B cell (primary cell): ENCODE results near the gene MCRIP2. TPM values are rescaled to one million over a fixed set of nuclear protein-coding genes. Genes with fewer than 3 reads are reported as not detected.

Source experiments
- ATAC-seq: fragments of 200-7000 bp; cut with Tn5 transposase; one replicate; pipeline ENCODE4 v1.10.0; 2021; ENCODE audit warnings: low read depth, mild to moderate bottlenecking, moderate number of reproducible peaks, moderate library complexity
- CTCF ChIA-PET: fragments of 350-600 bp; sonication (Branson Sonifier 250); formaldehyde crosslinking; loops from one replicate; lab custom pipeline; 2021; ENCODE audit warnings: antibody characterized with exemption, inconsistent platforms; lab: Charles Lee
- POLR2A ChIA-PET: fragments of 350-600 bp; sonication (Branson Sonifier 250); formaldehyde crosslinking; loops from one replicate; lab custom pipeline; 2021; ENCODE audit warnings: antibody characterized with exemption; lab: Charles Lee
- DNase-seq: peaks from one replicate; pipeline ENCODE4 v3.0.0; 2013
- H2AFZ ChIP-seq: 2 replicates; pipeline ENCODE4 v1.6.1; 2012; ENCODE audit warnings: mild to moderate bottlenecking, low read depth, low read length; ENCODE audit not compliant: insufficient read depth, poor library complexity, severe bottlenecking
- H3K27ac ChIP-seq, 2 donors: 1 replicate in 1 of 2; 2 replicates in 1 of 2; pipeline ENCODE4 v1.5.1; 2012 to 2013; ENCODE audit warnings: low read length in 2 of 2, mild to moderate bottlenecking in 2 of 2, moderate library complexity in 1 of 2
- H3K27me3 ChIP-seq, 4 experiments: fragments of 200-600 bp in 1 of 4; sonication (generic) in 1 of 4; replicated peaks in 1 of 4; 1 replicate in 2 of 4; 2 replicates in 2 of 4; pipeline versions ENCODE4 v1.6.1 to v1.7.0; 2013 to 2016; ENCODE audit warnings: low read length in 3 of 4, mild to moderate bottlenecking in 2 of 4, mixed read lengths in 1 of 4, moderate library complexity in 1 of 4; ENCODE audit not compliant: insufficient read depth in 4 of 4, control insufficient read depth in 3 of 4; ENCODE audit errors: control extremely low read depth in 1 of 4
- H3K36me3 ChIP-seq, 2 experiments: replicated peaks in 1 of 2; 1 replicate in 1 of 2; 2 replicates in 1 of 2; pipeline versions ENCODE4 v1.6.1 to v1.7.1; 2013; ENCODE audit warnings: low read length in 1 of 2; ENCODE audit not compliant: insufficient read depth in 2 of 2, control insufficient read depth in 1 of 2; ENCODE audit errors: control extremely low read depth in 1 of 2, extremely low read depth in 1 of 2
- H3K4me1 ChIP-seq, 2 donors: fragments of 200-600 bp in 1 of 2; sonication (generic) in 1 of 2; 1 replicate in 1 of 2; 2 replicates in 1 of 2; pipeline versions ENCODE4 v1.5.1 to v1.6.1; 2013 to 2017; ENCODE audit warnings: low read length in 2 of 2; ENCODE audit not compliant: control insufficient read depth in 2 of 2, insufficient read depth in 2 of 2
- H3K4me2 ChIP-seq: replicated peaks from 2 replicates; pipeline ENCODE3; 2012; ENCODE audit warnings: mild to moderate bottlenecking, low read depth, low read length; ENCODE audit not compliant: poor library complexity, severe bottlenecking
- H3K4me3 ChIP-seq, 5 experiments: fragments of 200-600 bp in 1 of 5; sonication (generic) in 1 of 5; 1 replicate in 3 of 5; 2 replicates in 2 of 5; pipeline versions ENCODE4 v1.5.1 to v1.7.0; 2011 to 2016; ENCODE audit warnings: low read length in 4 of 5, mild to moderate bottlenecking in 4 of 5, low read depth in 2 of 5, control low read depth in 1 of 5, moderate library complexity in 1 of 5; ENCODE audit not compliant: insufficient read depth in 1 of 5; ENCODE audit errors: control extremely low read depth in 1 of 5, extremely low read depth in 1 of 5
- H3K79me2 ChIP-seq: fragments of 200-600 bp; sonication (generic); one replicate; pipeline ENCODE4 v1.6.0; 2016; ENCODE audit warnings: low read length; ENCODE audit not compliant: control insufficient read depth, insufficient read depth
- H3K9ac ChIP-seq: fragments of 200-600 bp; sonication (generic); 2 replicates; pipeline ENCODE4 v1.6.1; 2017; ENCODE audit warnings: mild to moderate bottlenecking, low read length, moderate library complexity
- H3K9me3 ChIP-seq, 3 donors: one replicate each; pipeline versions ENCODE4 v1.6.1 to v1.7.1; 2013; ENCODE audit warnings: low read length in 2 of 3; ENCODE audit not compliant: control insufficient read depth in 2 of 3, insufficient read depth in 1 of 3; ENCODE audit errors: control extremely low read depth in 1 of 3
- H4K20me1 ChIP-seq: 2 replicates; pipeline ENCODE4 v1.6.0; 2012; ENCODE audit warnings: mild to moderate bottlenecking, low read length; ENCODE audit not compliant: insufficient read depth, control insufficient read depth, poor library complexity, severe bottlenecking
- H3K27ac Mint-ChIP-seq: one replicate; pipeline ENCODE4 v1.8.0; 2021; ENCODE audit warnings: mixed read lengths
- H3K27me3 Mint-ChIP-seq: one replicate; pipeline ENCODE4 v1.8.0; 2021; ENCODE audit warnings: mixed read lengths
- H3K4me1 Mint-ChIP-seq: one replicate; pipeline ENCODE4 v1.8.0; 2021; ENCODE audit warnings: mixed read lengths
- H3K4me3 Mint-ChIP-seq: one replicate; pipeline ENCODE4 v1.8.0; 2021; ENCODE audit warnings: mixed read lengths
- H3K9me3 Mint-ChIP-seq: one replicate; pipeline ENCODE4 v1.8.0; 2022; ENCODE audit warnings: mixed read lengths; ENCODE audit not compliant: insufficient read depth
- CTCF ChIP-seq: fragments of 200-600 bp; IDR thresholded peaks from one replicate; pipeline ENCODE4 v1.8.0; 2022; ENCODE audit warnings: antibody characterized with exemption, mild to moderate bottlenecking
- EZH2 ChIP-seq: IDR thresholded peaks from 2 replicates; pipeline ENCODE4 v1.6.1; 2012; ENCODE audit warnings: borderline replicate concordance, low read depth, mild to moderate bottlenecking, moderate library complexity, low read length; ENCODE audit not compliant: insufficient read depth, poor library complexity, severe bottlenecking
- WGBS: methylation state at CpG from one replicate; pipeline ENCODE4 v1.1.5; 2013; ENCODE audit warnings: missing lambda C conversion rate; ENCODE audit not compliant: insufficient coverage; 5-methylcytosine and 5-hydroxymethylcytosine counted together
- intact Hi-C: fragments of 100-400 bp; cut with micrococcal nuclease; formaldehyde crosslinking; loops from one replicate; pipeline ENCODE4 v1.10.0; 2022
- polyA plus RNA-seq: library from polyadenylated mRNA; depleted of rRNA; stranded (reverse); fragments of >200 nt; gene quantifications from 2 replicates; pipeline ENCODE4 v1.2.3, GENCODE V29; 2012
- total RNA-seq, 2 donors: library from RNA; stranded (reverse); fragments of 120-200 nt in 1 of 2; gene quantifications; 1 replicate in 1 of 2; 2 replicates in 1 of 2; pipeline versions ENCODE4 v1.2.3 to v1.2.4, GENCODE V29; 2013 to 2022

Gene MCRIP2
- total and polyA plus RNA-seq, 2 donors (not counting 1 experiment from before 2014, with no cell fraction given), result 29.2 to 46.0 TPM

GRCh38 chr16:634051-634670, 7.5 kb upstream of the MCRIP2 start:
- 96% methylated on average over 20 of the region's 22 CpGs for WGBS
- TF ChIP-seq EZH2, result no peak
- no peak for TF ChIP-seq CTCF
- Histone ChIP-seq H3K9ac (no peak overlapping the region), H2AFZ (no peak overlapping the region), H3K4me2 (no peak overlapping the region), H3K4me3 (no peak overlapping the region), H3K27ac (no peak overlapping the region), H4K20me1 (peaks cover 13% of the 10 kb centered on the region), H3K36me3 (peaks cover 0 to 3% of the 10 kb centered on the region in 2 experiments), H3K9me3 (no peaks in the 10 kb centered on the region), H3K4me1 (peaks cover 10 to 29% of the 10 kb centered on the region in 2 donors), H3K79me2 (peaks cover 10% of the 10 kb centered on the region), H3K27me3 (no peaks in the 10 kb centered on the region)
- no peak for DNase-seq
- ChIA-PET POLR2A (no interaction called here), CTCF (no interaction called here)
- H3K9me3 Mint-ChIP-seq, result no peaks in the 10 kb centered on the region
- no peaks in the 10 kb centered on the region for H3K27me3 Mint-ChIP-seq
- no peak for ATAC-seq
- H3K4me1 Mint-ChIP-seq, result peaks cover 15% of the 10 kb centered on the region
- intact Hi-C loops, result no loop called here
- peak overlapping the region; percentile 61 for H3K4me3 Mint-ChIP-seq
- peak overlapping the region; percentile 50 for H3K27ac Mint-ChIP-seq

GRCh38 chr16:634996-635395, 6.6 kb upstream of the MCRIP2 start:
- ATAC-seq (no peak), DNase-seq (peak; percentile 23)
- H3K4me3 Mint-ChIP-seq, result peak overlapping the region; percentile 75
- peak overlapping the region; percentile 94 for H3K4me2 ChIP-seq
- H3K27me3 ChIP-seq, result no peaks in the 10 kb centered on the region
- H3K4me1 Mint-ChIP-seq, result peaks cover 21% of the 10 kb centered on the region
- H3K9me3 ChIP-seq, result no peaks in the 10 kb centered on the region
- 89% methylated on average over 7 of the region's 7 CpGs for WGBS
- H3K79me2 ChIP-seq, result peaks cover 10% of the 10 kb centered on the region
- peaks cover 13% of the 10 kb centered on the region for H4K20me1 ChIP-seq
- H3K27me3 Mint-ChIP-seq, result no peaks in the 10 kb centered on the region
- ChIA-PET CTCF (no interaction called here), POLR2A (no interaction called here)
- no peak overlapping the region for H3K4me3 ChIP-seq
- H3K27ac Mint-ChIP-seq, result peak overlapping the region; percentile 41
- no peak for TF ChIP-seq CTCF
- no peak for TF ChIP-seq EZH2
- H3K4me1 ChIP-seq, result peaks cover 10 to 34% of the 10 kb centered on the region in 2 donors
- H3K27ac ChIP-seq, result no peak overlapping the region
- H3K9ac ChIP-seq, result no peak overlapping the region
- peaks cover 0 to 3% of the 10 kb centered on the region in 2 experiments for H3K36me3 ChIP-seq
- H3K9me3 Mint-ChIP-seq, result no peaks in the 10 kb centered on the region
- no peak overlapping the region for H2AFZ ChIP-seq
- intact Hi-C loops, result no loop called here
